CD4-positive, alpha-beta T cell treated with Interleukin-12 subunit alpha and Interleukin-12 subunit beta, for 1 hour (primary cell): ENCODE measurements around the gene ADCY2.

ENCODE experiments used
- DNase-seq: peaks from one replicate; pipeline ENCODE4 v3.0.0-alpha.2; 2020

ADCY2 gene

GRCh38 chr5:7446913-7447312 lies 51.0 kb downstream of the ADCY2 start:
- no peak for DNase-seq

GRCh38 chr5:7453947-7454346 lies 58.0 kb downstream of the ADCY2 start:
- DNase-seq: no peak

GRCh38 chr5:7456206-7456605 lies 60.3 kb downstream of the ADCY2 start:
- DNase-seq: no peak

- no peak for DNase-seq
Measured at GRCh38 chr5:7461371-7461770, 65.4 kb downstream of the ADCY2 start.

- DNase-seq: no peak
Measured at GRCh38 chr5:7462758-7463157, 66.8 kb downstream of the ADCY2 start.

- DNase-seq: no peak
Measured at GRCh38 chr5:7464182-7464581, 68.2 kb downstream of the ADCY2 start.

GRCh38 chr5:7467179-7467578 lies 71.2 kb downstream of the ADCY2 start:
- no peak for DNase-seq

- DNase-seq: no peak
Measured at GRCh38 chr5:7468742-7469141, 72.8 kb downstream of the ADCY2 start.

- no peak for DNase-seq
Measured at GRCh38 chr5:7471710-7472109, 75.8 kb downstream of the ADCY2 start.

- DNase-seq: no peak
Measured at GRCh38 chr5:7473115-7473514, 77.2 kb downstream of the ADCY2 start.

GRCh38 chr5:7473668-7474215 lies 77.8 kb downstream of the ADCY2 start:
- no peak for DNase-seq

- DNase-seq: no peak
Measured at GRCh38 chr5:7474821-7475403, 79.0 kb downstream of the ADCY2 start.

- DNase-seq: no peak
Measured at GRCh38 chr5:7478459-7478858, 82.5 kb downstream of the ADCY2 start.

GRCh38 chr5:7488734-7489133 lies 92.8 kb downstream of the ADCY2 start:
- DNase-seq: no peak

GRCh38 chr5:7492371-7492770 lies 96.4 kb downstream of the ADCY2 start:
- DNase-seq: no peak

- no peak for DNase-seq
Measured at GRCh38 chr5:7493081-7493480, 97.1 kb downstream of the ADCY2 start.

GRCh38 chr5:7493622-7494021 lies 97.7 kb downstream of the ADCY2 start:
- no peak for DNase-seq

GRCh38 chr5:7494481-7495130 lies 98.7 kb downstream of the ADCY2 start:
- no peak for DNase-seq

GRCh38 chr5:7495131-7495517 lies 99.2 kb downstream of the ADCY2 start:
- no peak for DNase-seq

GRCh38 chr5:7500256-7500655 lies 104.3 kb downstream of the ADCY2 start:
- DNase-seq: no peak

- DNase-seq: no peak
Measured at GRCh38 chr5:7501061-7501460, 105.1 kb downstream of the ADCY2 start.

GRCh38 chr5:7503564-7503963 lies 107.6 kb downstream of the ADCY2 start:
- DNase-seq: no peak

GRCh38 chr5:7515284-7515914 lies 119.5 kb downstream of the ADCY2 start:
- no peak for DNase-seq

- no peak for DNase-seq
Measured at GRCh38 chr5:7516253-7516652, 120.3 kb downstream of the ADCY2 start.
